HG03039 (cell line): Measurements from ENCODE around the gene WEE1.
"Not testable (repeated sequence)": the region's sequence is repeated elsewhere in the genome, so short reads cannot be mapped to it uniquely, and the experiment has no call there.

Experiments used
- ATAC-seq: cut with Tn5 transposase; IDR thresholded peaks from one replicate; pipeline ENCODE4 v1.9.1; 2021; ENCODE audit warnings: mild to moderate bottlenecking, moderate library complexity; ENCODE audit not compliant: unreplicated experiment

WEE1 gene

DNA sequence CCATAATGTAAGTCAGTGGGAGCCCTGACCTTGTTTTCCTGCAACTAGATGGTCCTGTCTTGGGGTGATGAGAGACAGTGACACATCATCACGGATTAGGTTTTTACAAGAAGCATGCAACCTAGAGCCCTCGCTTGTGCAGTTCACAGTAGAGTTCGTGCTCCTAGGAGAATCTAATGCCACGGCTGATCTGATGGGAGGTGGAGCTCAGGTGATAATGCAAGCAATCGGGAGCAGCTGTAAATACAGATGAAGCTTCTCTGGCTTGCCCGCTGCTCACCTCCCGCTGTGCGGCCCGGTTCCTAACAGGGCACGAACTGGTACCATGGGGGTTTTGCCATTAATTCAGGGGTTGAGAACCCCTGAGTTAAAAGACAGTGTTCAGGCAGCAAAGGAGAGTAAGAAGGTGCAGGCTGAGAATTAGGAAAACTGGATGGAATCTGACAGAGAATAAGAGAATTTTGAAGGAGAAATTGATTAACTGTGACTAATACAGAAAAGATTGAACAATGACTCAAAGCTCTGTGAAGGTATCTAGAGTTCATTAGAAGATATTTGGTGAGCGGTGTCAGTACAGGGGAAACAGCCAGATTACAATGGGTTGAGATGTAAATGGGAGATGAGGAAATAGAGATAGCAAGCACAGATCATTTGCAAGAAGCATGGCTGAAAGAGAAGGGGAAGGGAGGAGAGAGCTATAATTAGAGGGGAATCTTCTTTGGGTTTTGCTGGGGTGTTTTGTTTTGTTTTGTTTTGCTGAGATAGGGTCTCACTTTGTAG is 21.0 kb downstream of the WEE1 start:
- ATAC-seq, result no peak

DNA sequence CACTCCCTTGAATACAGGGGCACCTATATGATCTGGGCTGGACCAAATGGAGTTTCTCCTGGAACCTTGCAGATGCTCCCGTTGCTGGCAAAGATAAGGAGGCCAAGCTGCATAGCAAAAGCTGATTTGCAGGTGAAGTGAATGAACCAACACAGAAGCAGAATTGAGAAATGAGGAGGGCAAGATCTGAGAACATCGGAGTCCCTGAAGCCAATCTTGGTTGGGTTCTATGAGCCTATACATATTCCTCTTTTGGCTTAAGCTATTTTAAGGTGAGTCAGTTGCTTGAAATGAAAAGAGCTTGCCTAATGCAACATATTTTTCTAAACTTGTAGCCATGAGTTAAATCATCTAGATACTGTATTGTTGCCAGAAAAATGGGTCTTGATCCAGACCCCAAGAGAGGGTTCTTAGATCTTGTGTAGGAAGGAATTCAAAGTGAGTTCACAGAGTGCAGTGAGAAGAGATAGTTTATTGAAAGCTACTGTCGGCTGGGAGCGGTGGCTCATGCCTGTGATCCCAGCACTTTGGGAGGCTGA is 23.5 kb downstream of the WEE1 start:
- ATAC-seq, result no peak

DNA sequence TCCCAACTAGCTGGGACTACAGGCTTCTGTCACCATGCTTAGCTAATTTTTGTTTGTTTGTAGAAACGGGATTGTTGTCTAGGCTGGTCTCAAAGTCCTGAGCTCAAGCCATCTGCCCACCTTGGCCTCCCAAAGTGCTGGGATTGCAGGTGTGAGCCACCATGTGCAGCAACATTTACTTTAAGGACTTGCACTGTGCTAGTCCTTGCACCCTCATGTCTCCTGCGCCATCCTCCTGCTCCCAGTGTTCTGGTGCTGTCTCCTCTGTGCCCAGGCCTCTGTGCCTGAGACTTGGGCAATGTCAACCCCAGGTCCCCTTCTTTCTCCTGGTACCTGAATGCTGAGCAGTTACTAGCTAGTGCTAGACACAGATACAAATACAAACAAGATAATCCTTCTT is 26.7 kb downstream of the WEE1 start:
- ATAC-seq, result no peak

GRCh38 chr11:9600644-9601036 is 27.2 kb downstream of the WEE1 start:
- ATAC-seq, result peak; percentile 38

- peak; percentile 78 for ATAC-seq
Measured at GRCh38 chr11:9601037-9601875, 27.8 kb downstream of the WEE1 start.

GRCh38 chr11:9601876-9602199 is 28.4 kb downstream of the WEE1 start:
- no peak for ATAC-seq

DNA sequence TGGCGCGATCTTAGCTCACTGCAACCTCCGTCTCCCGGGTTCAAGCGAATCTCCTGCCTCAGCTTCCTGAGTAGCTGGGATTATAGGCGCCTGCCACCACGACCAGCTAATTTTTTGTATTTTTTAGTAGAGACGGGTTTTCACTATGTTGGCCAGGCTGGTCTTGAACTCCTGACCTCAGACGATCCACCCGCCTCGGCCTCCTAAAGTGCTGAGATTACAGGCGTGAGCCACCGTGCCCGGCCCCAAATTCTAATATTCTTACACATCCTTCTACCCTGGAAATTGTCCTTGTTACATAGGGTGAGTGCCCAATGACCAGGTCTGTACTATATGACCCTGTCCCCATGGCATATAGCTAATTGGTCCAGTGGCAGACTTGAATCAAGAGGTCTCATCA is 29.7 kb downstream of the WEE1 start:
- not testable (repeated sequence) for ATAC-seq

DNA sequence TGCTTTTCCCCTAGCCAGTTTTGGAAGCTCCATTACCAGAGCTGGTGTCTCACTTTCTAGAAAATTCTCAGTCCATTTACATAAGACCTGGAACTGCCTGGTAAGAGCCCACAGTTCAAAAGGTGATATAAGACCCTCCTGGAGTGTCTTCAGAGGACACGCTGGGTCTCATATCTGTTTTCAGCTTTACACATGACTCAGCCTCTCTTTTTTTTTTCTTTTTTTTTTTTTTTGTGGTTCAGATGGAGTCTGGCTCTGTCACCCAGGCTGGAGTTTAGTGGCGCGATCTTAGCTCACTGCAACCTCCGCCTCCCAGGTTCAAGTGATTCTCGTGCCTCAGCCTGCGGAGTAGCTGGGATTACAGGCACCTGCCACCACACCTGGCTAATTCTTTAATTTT is 30.7 kb downstream of the WEE1 start:
- ATAC-seq, result no peak

DNA sequence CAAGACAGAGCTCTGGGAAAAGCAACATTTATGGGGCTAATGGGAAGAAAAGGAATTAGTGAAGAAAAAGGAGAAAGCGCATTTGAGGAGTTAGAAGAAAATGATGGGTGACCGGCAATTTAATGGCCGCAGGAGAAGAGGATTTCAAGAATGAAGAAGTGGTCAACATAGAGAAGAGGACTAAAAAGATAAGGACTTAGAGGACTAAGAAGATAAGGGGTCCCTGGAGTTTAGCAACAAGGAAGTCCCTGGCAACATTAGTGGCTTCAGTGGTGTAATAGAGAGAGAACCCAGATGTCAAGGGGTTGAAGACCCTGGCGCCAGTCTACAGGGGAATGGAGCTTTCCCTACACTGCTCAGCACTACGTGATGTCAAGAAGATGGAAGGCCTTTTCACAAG is 32.3 kb downstream of the WEE1 start:
- ATAC-seq, result no peak

DNA sequence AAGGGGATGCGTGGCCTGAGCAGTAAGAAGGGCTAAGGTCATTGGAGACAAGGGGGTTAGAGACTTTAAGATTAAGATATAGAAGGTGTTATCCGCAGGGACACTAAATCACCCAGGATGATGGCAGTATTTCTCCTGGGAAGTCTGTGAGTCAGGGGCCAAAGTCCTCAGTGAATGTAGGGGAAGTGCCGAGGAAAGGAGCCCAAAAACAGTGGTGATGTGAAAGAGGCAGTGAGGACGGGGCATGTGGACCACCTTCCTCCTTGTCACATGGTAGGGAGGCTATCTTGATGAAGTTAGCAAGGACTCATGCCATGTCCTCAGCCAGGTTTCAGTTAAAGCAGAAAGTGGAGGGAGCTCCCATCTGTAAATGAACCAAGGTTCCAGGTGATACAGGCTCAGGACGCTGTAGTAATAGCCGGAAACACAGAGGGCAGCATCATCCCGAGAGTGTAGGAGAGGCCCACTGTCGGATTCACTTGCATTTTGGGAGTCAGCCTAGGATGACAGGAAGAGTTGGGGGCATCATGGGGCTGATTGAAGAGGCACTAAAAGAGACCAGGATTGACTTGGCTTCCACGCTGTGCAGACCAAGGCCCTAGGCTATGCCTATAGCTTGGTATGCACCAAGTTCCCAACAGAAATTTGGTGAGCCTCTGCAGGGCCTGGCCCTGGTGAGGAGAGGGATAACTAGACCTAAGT is 33.5 kb downstream of the WEE1 start:
- ATAC-seq, result no peak

GRCh38 chr11:9607511-9607899 is 34.0 kb downstream of the WEE1 start:
- no peak for ATAC-seq

- ATAC-seq, result no peak
Measured at GRCh38 chr11:9609002-9609759, 35.7 kb downstream of the WEE1 start.

- ATAC-seq, result no peak
Measured at GRCh38 chr11:9609841-9610240, 36.4 kb downstream of the WEE1 start.

DNA sequence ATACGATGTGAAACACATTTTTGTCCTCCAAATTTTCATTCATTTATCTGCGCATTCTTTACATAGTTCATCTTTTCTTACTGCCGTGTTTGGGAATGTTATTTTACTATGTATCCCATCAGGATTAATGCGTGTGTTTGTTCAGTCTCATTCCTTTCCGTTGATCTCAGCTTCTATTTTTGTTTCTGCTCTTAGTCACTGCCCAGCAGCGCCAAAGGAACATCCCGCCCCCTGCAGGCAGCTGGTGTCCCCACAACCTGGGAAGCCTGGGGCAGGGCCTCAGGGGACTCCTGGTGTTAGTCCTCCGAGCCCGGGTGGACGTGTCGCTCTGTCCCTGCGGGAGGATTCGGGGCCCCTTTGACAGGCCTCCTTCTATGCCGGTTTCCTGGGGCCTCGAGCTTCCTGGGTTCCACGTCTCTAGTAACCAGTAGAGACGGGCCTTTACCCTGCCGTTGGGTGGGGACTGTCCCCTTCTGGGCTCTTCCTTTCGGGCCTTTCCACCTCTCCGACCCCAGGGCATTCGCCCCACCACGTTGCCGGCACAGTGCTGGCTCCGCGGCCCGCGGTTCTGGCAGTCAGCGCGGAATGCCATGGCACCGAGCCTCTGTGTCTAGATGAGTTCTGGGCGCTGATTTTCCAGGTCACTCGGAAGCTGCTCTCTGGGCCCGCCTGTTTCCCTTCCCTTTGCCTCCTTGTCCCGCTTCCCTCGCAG is 39.8 kb downstream of the WEE1 start:
- ATAC-seq, result peak; percentile 41

- peak; percentile 68 for ATAC-seq
Measured at GRCh38 chr11:9613830-9614762, 40.6 kb downstream of the WEE1 start.

DNA sequence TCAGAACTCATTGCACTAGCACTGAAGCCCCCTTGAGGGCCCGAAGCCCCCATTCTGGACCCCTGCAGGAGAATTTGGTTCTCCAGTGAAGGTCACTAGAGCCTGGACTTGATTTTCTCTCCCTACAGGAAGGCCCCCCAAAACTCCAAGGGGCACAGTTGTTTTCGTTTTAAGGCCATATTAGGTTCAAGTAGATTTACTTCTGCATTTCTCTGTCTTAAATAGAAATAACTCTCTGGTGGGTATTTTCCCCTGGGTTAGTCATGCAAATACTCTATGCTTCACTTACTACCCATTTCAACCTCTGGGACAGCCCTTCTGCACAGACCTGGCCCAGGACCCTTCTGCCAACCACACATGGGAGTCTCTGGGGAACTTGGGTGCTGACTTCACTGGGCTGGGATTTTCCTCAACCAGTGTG is 41.6 kb downstream of the WEE1 start:
- peak; percentile 33 for ATAC-seq

DNA sequence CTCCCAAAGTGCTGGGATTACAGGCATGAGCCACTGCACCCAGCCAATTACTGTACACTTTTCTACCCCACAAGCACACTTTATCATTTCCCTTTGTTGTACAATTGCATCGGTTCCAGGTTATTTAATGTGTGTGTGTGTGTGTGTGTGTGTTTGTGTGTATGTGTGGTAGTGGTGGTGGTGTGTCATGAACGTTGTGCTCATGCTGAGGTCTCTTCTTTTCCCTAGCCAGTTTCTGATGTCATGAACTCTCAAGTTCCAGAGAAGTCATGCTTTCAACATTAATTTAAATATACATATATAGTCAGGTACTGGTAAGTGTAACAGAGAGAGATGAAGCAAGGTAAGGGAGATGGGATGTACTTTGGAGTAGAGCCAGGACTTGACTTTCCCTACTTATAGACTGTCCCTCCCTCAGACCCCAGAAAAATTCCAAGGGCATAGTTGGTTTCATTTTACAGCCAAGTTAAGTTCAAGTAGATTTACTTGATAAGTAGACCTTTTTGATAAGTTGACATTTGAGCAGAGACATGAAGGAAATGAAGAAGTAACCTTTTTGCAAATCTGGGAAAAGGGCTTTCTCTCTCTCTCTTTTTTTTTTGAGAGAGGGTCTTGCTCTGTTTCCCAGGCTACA is 42.7 kb downstream of the WEE1 start:
- ATAC-seq, result no peak

DNA sequence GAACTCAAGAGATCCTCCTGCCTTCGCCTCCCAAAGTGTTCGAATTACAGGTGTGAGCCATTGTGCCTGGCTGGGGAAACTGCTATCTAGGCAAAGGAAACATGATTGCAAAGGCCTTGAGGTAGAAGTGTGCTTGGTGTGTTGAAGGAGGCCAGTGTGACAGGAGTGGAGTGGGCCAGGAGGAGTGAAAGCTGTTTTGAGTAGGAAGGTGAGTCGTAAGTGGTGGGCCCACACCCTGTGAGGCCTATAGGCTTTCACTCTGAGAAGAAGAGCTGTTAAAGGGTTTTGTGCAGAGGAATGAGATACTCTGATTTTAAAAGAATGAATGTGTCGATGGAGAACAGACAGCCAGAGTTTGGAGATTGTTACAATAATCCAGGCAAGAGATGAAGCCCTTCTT is 43.4 kb downstream of the WEE1 start:
- no peak for ATAC-seq

DNA sequence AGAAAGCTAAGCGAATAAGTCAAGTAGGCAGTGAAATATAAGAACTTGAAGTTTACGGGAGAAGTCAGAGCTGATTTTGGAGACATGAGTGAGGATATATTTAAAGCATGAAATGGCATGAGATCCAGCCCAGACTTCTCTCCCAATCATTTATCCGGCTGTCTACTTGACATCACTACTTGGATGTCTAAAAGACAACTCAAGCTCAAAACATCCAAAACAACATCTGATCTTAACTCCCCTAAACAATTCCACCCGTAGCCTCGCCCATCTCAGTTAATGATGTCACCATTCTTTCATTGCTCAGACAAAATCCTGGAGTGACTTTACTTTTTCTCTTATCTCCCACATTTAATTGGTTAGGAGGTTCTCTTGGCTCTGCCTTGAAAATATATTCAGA is 44.5 kb downstream of the WEE1 start:
- no peak for ATAC-seq
